ENCODE data around the gene SEC23B. TPM values are rescaled to one million over a fixed set of nuclear protein-coding genes. Genes with fewer than 3 reads are reported as not detected.

Gene SEC23B
- total and polyA plus RNA-seq, 2 of the 13 experiments (the other 11 are each of a cell fraction or from before 2014, with no cell fraction given) = 114 to 120 TPM

GRCh38 chr20:18585134-18585533, 77.4 kb downstream of the SEC23B start (continued):
- TF ChIP-seq MTA1 (CRISPR knock-in tag; IDR thresholded peaks at IDR 0.05; ENCODE audit: borderline replicate concordance) (no peak), RARA (CRISPR knock-in tag; IDR thresholded peaks at IDR 0.05) (peak; percentile 85), AKAP8 (CRISPR knock-in tag; IDR thresholded peaks at IDR 0.05) (no peak), ZNF335 (CRISPR knock-in tag; IDR thresholded peaks at IDR 0.05) (peak; percentile 32; the same call in 1 of the 2 replicates), HNRNPL (IDR thresholded peaks at IDR 0.05; ENCODE audit: low read depth, low read length) (no peak), PREB (CRISPR knock-in tag; IDR thresholded peaks at IDR 0.05) (no peak), POGK (CRISPR knock-in tag; conservative IDR thresholded peaks at IDR 0.05) (no peak), PAWR (CRISPR knock-in tag; IDR thresholded peaks at IDR 0.05; ENCODE audit: borderline replicate concordance) (no peak), NR2C2 (CRISPR knock-in tag; IDR thresholded peaks at IDR 0.05; ENCODE audit: borderline replicate concordance) (peak; percentile 36; the same call in 1 of the 2 replicates), ZNF605 (CRISPR knock-in tag; IDR thresholded peaks at IDR 0.05) (no peak), ZSCAN5A (CRISPR knock-in tag; IDR thresholded peaks at IDR 0.05; ENCODE audit: borderline replicate concordance) (no peak), ZNF263 (CRISPR knock-in tag; IDR thresholded peaks at IDR 0.05) (no peak), DNMT3B (CRISPR knock-in tag; conservative IDR thresholded peaks at IDR 0.05) (no peak), MAFG (CRISPR knock-in tag; IDR thresholded peaks at IDR 0.05) (no peak), ARNT (IDR thresholded peaks at IDR 0.05) (no peak), ZNF614 (CRISPR knock-in tag; IDR thresholded peaks at IDR 0.05; ENCODE audit: borderline replicate concordance) (0 out of 2 replicates have a peak, but pooled peaks have one; percentile 13), NFYC (CRISPR knock-in tag; IDR thresholded peaks at IDR 0.05) (peak; percentile 42; the same call in 1 of the 2 replicates), ZBTB7B (CRISPR knock-in tag; IDR thresholded peaks at IDR 0.05) (no peak), ZNF18 (CRISPR knock-in tag; IDR thresholded peaks at IDR 0.05; ENCODE audit: insufficient replicate concordance) (no peak), KDM5B (CRISPR knock-in tag; IDR thresholded peaks at IDR 0.05; ENCODE audit: borderline replicate concordance) (no peak), XRCC5 (optimal IDR thresholded peaks at IDR 0.05; ENCODE audit: low read length) (no peak), ZNF570 (CRISPR knock-in tag; IDR thresholded peaks at IDR 0.05; ENCODE audit: borderline replicate concordance) (no peak)
- TF ChIP-seq, protein P1, sequence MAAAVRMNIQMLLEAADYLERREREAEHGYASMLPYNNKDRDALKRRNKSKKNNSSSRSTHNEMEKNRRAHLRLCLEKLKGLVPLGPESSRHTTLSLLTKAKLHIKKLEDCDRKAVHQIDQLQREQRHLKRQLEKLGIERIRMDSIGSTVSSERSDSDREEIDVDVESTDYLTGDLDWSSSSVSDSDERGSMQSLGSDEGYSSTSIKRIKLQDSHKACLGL (CRISPR knock-in tag; IDR thresholded peaks at IDR 0.05) = no peak
- TF ChIP-seq, protein P2, sequence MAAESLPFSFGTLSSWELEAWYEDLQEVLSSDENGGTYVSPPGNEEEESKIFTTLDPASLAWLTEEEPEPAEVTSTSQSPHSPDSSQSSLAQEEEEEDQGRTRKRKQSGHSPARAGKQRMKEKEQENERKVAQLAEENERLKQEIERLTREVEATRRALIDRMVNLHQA (CRISPR knock-in tag; IDR thresholded peaks at IDR 0.05) = peak; percentile 98
